ENCODE data around the gene SLC24A3. TPM values are rescaled to one million over a fixed set of nuclear protein-coding genes. Genes with fewer than 3 reads are reported as not detected.
A peak's percentile ranks its signal among the peaks of the same experiment; 100 is the strongest.

The SLC24A3 gene
- total and polyA plus RNA-seq, 2 donors from 2014 or later = 0.86 to 5.2 TPM

DNA sequence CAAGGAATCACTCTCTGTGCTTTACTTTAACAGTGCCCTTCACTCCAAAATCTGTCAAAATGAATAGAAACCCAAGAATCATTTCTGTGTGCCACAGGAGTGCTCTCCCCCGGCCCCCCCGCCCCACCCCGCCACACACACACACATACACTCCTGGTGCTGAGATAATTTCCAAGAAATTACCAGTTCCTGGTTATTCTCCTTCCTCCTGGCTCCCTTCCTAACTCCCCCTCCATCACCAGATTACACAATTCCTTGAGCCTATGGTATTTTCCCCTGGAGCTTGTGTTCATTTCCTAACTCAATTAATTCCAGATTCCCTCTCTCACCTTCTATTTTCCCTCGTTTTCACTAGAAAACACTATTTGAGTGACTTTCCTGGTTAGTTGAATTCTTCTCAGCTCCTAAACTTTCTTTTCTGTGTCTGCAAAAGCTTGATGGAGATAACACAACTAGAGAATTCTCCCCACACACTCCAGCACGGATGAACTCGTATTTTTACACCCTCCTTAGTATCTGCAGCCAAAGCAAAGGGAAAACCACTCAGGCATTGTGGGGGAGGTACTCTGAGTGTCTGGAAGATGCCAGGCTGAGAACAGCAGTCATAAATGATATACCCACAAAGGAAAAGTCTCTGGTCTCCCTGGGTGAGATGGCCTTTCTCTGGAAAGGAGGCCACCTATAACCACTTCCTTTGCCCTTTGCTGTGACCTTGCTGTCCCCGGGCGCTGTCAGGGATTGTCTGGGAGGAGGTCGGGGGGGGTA, 1.9 kb upstream of the SLC24A3 start:
- FAIRE-seq = no peak
- no peak overlapping the region for H3K9ac ChIP-seq (ENCODE audit: low read length in 3 of 3)
- peak in 2 of 5 donors; percentile 10 to 42 for DNase-seq
- H3K36me3 ChIP-seq (ENCODE audit: control insufficient read depth in 2 of 3, insufficient read depth in 3 of 3, low read length in 3 of 3) = no peaks in the 10 kb centered on the region
- H3K27me3 ChIP-seq (ENCODE audit: control insufficient read depth, insufficient read depth, low read length) = peaks cover 12% of the 10 kb centered on the region
- H3K4me1 ChIP-seq (ENCODE audit: control insufficient read depth in 2 of 3, insufficient read depth in 2 of 3, low read depth in 1 of 3, low read length in 3 of 3) = peaks cover 0 to 5% (median 0%) of the 10 kb centered on the region in 3 donors
- TF ChIP-seq, protein P1, sequence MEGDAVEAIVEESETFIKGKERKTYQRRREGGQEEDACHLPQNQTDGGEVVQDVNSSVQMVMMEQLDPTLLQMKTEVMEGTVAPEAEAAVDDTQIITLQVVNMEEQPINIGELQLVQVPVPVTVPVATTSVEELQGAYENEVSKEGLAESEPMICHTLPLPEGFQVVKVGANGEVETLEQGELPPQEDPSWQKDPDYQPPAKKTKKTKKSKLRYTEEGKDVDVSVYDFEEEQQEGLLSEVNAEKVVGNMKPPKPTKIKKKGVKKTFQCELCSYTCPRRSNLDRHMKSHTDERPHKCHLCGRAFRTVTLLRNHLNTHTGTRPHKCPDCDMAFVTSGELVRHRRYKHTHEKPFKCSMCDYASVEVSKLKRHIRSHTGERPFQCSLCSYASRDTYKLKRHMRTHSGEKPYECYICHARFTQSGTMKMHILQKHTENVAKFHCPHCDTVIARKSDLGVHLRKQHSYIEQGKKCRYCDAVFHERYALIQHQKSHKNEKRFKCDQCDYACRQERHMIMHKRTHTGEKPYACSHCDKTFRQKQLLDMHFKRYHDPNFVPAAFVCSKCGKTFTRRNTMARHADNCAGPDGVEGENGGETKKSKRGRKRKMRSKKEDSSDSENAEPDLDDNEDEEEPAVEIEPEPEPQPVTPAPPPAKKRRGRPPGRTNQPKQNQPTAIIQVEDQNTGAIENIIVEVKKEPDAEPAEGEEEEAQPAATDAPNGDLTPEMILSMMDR (IDR thresholded peaks at IDR 0.05; ENCODE audit: borderline replicate concordance, extremely low read depth, insufficient read depth) = no peak
- no peak overlapping the region for H3K4me3 ChIP-seq (ENCODE audit: low read length in 3 of 3)
- intact Hi-C loops (cut with DNase I) = loop anchor here (10.0 kb wide), 1 partner anchor 374 kb away; no protein-coding TSS in a partner anchor
- no peaks in the 10 kb centered on the region for H3K9me3 ChIP-seq (ENCODE audit: control insufficient read depth in 2 of 3, insufficient read depth in 1 of 3, low read length in 3 of 3)
- H3K27ac ChIP-seq (ENCODE audit: low read depth in 2 of 2, low read length in 2 of 2) = peak overlapping the region in 1 of 2 donors; percentile 47

GRCh38 chr20:19211252-19211651, 1.2 kb upstream of the SLC24A3 start:
- intact Hi-C loops (cut with DNase I) = loop anchor here (10.0 kb wide), 1 partner anchor 374 kb away; no protein-coding TSS in a partner anchor
- Histone ChIP-seq H3K4me3 (ENCODE audit: low read length in 3 of 3) (peak overlapping the region in 1 of 3 donors; percentile 17), H3K27ac (ENCODE audit: low read depth in 2 of 2, low read length in 2 of 2) (no peak overlapping the region), H3K4me1 (ENCODE audit: control insufficient read depth in 2 of 3, insufficient read depth in 2 of 3, low read depth in 1 of 3, low read length in 3 of 3) (peaks cover 0 to 5% (median 0%) of the 10 kb centered on the region in 3 donors), H3K27me3 (ENCODE audit: control insufficient read depth, insufficient read depth, low read length) (peaks cover 12% of the 10 kb centered on the region), H3K36me3 (ENCODE audit: control insufficient read depth in 2 of 3, insufficient read depth in 3 of 3, low read length in 3 of 3) (no peaks in the 10 kb centered on the region), H3K9me3 (ENCODE audit: control insufficient read depth in 2 of 3, insufficient read depth in 1 of 3, low read length in 3 of 3) (no peaks in the 10 kb centered on the region), H3K9ac (ENCODE audit: low read length in 3 of 3) (no peak overlapping the region)
- DNase-seq = peak in 1 of 5 donors; percentile 42
- no peak for FAIRE-seq
- TF ChIP-seq, protein P1 (IDR thresholded peaks at IDR 0.05; ENCODE audit: borderline replicate concordance, extremely low read depth, insufficient read depth) = no peak

DNA sequence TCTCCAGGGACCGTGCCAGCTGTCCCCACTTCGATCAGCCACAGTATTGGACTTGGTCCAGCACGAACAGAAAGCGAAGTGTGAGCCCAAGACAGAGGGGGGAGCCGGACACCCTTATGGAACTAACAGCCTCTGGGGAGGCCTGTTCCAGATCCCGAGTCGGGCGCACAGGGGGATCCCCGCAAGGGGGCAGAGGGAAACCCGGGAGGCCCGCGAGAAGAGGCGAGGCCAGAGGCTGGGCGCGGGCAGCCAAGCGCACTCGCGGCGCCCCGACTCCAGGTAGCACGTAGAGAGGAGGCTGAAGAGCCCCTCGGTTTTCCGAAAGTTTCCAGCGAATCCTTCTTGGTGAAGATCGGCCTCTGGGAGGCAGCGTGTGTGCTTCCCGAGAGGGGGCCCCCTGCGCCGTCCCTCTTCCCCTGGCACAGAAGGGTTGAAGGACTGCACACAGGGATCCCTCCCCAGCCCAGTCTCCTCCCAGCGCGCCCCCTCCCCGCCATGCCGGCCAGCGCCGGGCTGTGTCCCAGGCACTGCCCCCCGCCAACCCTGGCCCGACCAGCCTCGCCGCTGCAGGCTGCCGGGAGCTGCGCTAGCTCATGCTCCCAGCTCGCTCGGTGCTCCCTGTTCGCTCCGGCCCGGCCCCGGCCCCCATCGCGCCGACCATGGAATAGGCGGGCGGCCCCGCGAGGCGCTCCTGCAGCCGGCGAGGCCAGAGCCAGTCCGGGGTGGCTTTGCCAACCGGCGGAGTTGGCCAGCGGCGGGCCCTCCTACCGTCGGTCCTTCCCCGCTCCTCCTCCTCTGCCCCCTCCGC, 577 bp upstream of the SLC24A3 start:
- DNase-seq = peak; percentile 46 to 83 (median 65)
- intact Hi-C loops (cut with DNase I) = loop anchor here (10.0 kb wide), 1 partner anchor 373 kb away; no protein-coding TSS in a partner anchor
- TF ChIP-seq, protein P1 (IDR thresholded peaks at IDR 0.05; ENCODE audit: borderline replicate concordance, extremely low read depth, insufficient read depth) = no peak
- Histone ChIP-seq H3K27ac (ENCODE audit: low read depth in 2 of 2, low read length in 2 of 2) (no peak overlapping the region), H3K27me3 (ENCODE audit: control insufficient read depth, insufficient read depth, low read length) (peaks cover 12% of the 10 kb centered on the region), H3K36me3 (ENCODE audit: control insufficient read depth in 2 of 3, insufficient read depth in 3 of 3, low read length in 3 of 3) (no peaks in the 10 kb centered on the region), H3K9ac (ENCODE audit: low read length in 3 of 3) (peak overlapping the region in 1 of 3 donors; percentile 12), H3K9me3 (ENCODE audit: control insufficient read depth in 2 of 3, insufficient read depth in 1 of 3, low read length in 3 of 3) (no peaks in the 10 kb centered on the region), H3K4me1 (ENCODE audit: control insufficient read depth in 2 of 3, insufficient read depth in 2 of 3, low read depth in 1 of 3, low read length in 3 of 3) (peaks cover 0 to 5% (median 0%) of the 10 kb centered on the region in 3 donors), H3K4me3 (ENCODE audit: low read length in 3 of 3) (peak overlapping the region; percentile 10 to 33 (median 17))
- no peak for FAIRE-seq

All from kidney (tissue), 14 donors.